K562 (cell line): ENCODE results near the gene SRRT. TPM values are rescaled to one million over a fixed set of nuclear protein-coding genes. Genes with fewer than 3 reads are reported as not detected.

Experiments used
- ATAC-seq: fragments of 200-7000 bp; cut with Tn5 transposase; 3 replicates; pipeline ENCODE4 v1.9.1; 2020; ENCODE audit warnings: moderate library complexity
- BruUV-seq: library from RNA; stranded (reverse); fragments of 400-500 nt; replicated peaks from 2 replicates; lab custom pipeline; 2021; lab: Mats Ljungman, UMichigan
- CTCF ChIA-PET: fragments of 300-600 bp; formaldehyde crosslinking; extraction: SDS; loops from one replicate; lab custom pipeline; 2021; ENCODE audit warnings: low intra/inter-chr PET ratio; lab: Yijun Ruan, JAX
- POLR2A ChIA-PET: fragments of 300-600, 350-650 bp; sonication (Branson Sonifier 250); formaldehyde crosslinking; extraction: SDS; loops from one replicate; lab custom pipeline; 2021; ENCODE audit warnings: antibody characterized with exemption, inconsistent platforms; lab: Yijun Ruan, JAX
- DNase-seq, 4 experiments: peaks; one replicate each; pipeline versions ENCODE4 v3.0.0 to v3.0.0-alpha.2; 2011 to 2018; ENCODE audit warnings: low spot score in 3 of 4, mixed read lengths in 3 of 4; ENCODE audit errors: extremely low read depth in 1 of 4
- FAIRE-seq: peaks from 2 replicates; lab custom pipeline; 2011; peaks lifted over from hg19 to GRCh38; lab: Jason Lieb, UNC
- H2AFZ ChIP-seq: 2 replicates; pipeline ENCODE4 v1.6.0; 2011; ENCODE audit warnings: low read depth, low read length, control low read depth, inconsistent platforms
- H3K27ac ChIP-seq: fragments of 200-600 bp; 3 replicates; pipeline ENCODE4 v1.8.0; 2011; ENCODE audit warnings: low read depth, mild to moderate bottlenecking, control low read depth, inconsistent platforms, low read length, moderate library complexity, mixed read lengths; ENCODE audit errors: extremely low read depth
- H3K27me3 ChIP-seq, 2 experiments: fragments of 300-600 bp in 1 of 2; 2 replicates in 1 of 2; 3 replicates in 1 of 2; pipeline versions ENCODE4 v1.6.0 to v1.8.0; 2011; ENCODE audit warnings: inconsistent platforms in 2 of 2, low read length in 2 of 2, mild to moderate bottlenecking in 1 of 2, mixed read lengths in 1 of 2, moderate library complexity in 1 of 2; ENCODE audit not compliant: control insufficient read depth in 2 of 2, insufficient read depth in 2 of 2
- H3K36me3 ChIP-seq: fragments of 300-600 bp; 3 replicates; pipeline ENCODE4 v1.8.0; 2011; ENCODE audit warnings: mild to moderate bottlenecking, low read length, inconsistent platforms; ENCODE audit not compliant: control insufficient read depth, insufficient read depth
- H3K4me1 ChIP-seq, 2 experiments: fragments of 200-600 bp in 1 of 2; replicated peaks in 1 of 2; 2 replicates in 1 of 2; 3 replicates in 1 of 2; pipeline versions ENCODE4 v1.5.1 to v1.8.0; 2011; ENCODE audit warnings: inconsistent platforms in 2 of 2, low read length in 2 of 2, mild to moderate bottlenecking in 1 of 2, mixed read lengths in 1 of 2, moderate library complexity in 1 of 2; ENCODE audit not compliant: control insufficient read depth in 2 of 2, insufficient read depth in 2 of 2
- H3K4me2 ChIP-seq: 2 replicates; pipeline ENCODE4 v1.6.1; 2011; ENCODE audit warnings: low read length, control low read depth, inconsistent platforms, mixed read lengths; ENCODE audit not compliant: insufficient read depth
- H3K4me3 ChIP-seq: fragments of 200-600 bp; sonication (generic), shearing (Covaris generic); 2 replicates; pipeline ENCODE4 v1.5.1; 2016; ENCODE audit warnings: control low read depth, inconsistent platforms
- H3K79me2 ChIP-seq: fragments of 200-600 bp; 3 replicates; pipeline ENCODE4 v1.8.0; 2011; ENCODE audit warnings: low read length, inconsistent platforms; ENCODE audit not compliant: control insufficient read depth, insufficient read depth
- H3K9ac ChIP-seq, 2 experiments: 2 replicates each; pipeline versions ENCODE4 v1.6.0 to v1.6.1; 2011; ENCODE audit warnings: low read depth in 2 of 2, low read length in 2 of 2, control low read depth in 1 of 2, inconsistent platforms in 1 of 2, mild to moderate bottlenecking in 1 of 2, mixed read lengths in 1 of 2; ENCODE audit not compliant: insufficient read depth in 1 of 2
- H3K9me1 ChIP-seq: one replicate; pipeline ENCODE4 v1.6.0; 2011; ENCODE audit warnings: inconsistent platforms, mild to moderate bottlenecking, low read length, moderate library complexity; ENCODE audit not compliant: control insufficient read depth, insufficient read depth
- H3K9me3 ChIP-seq: replicated peaks from 2 replicates; pipeline ENCODE4 v1.5.1; 2011; ENCODE audit warnings: low read depth, low read length, inconsistent platforms; ENCODE audit not compliant: control insufficient read depth, insufficient read depth
- H4K20me1 ChIP-seq: replicated peaks from 2 replicates; pipeline ENCODE4 v1.6.1; 2011; ENCODE audit warnings: low read length, inconsistent platforms, mixed read lengths; ENCODE audit not compliant: control insufficient read depth, insufficient read depth
- ERF ChIP-seq: fragments of 450-650 bp; formaldehyde crosslinking; IDR thresholded peaks from 2 replicates; pipeline ENCODE4 v1.4.0; 2020; ENCODE audit warnings: mild to moderate bottlenecking, mixed read lengths
- FOXP1 ChIP-seq: sonication (generic); formaldehyde crosslinking; IDR thresholded peaks from 2 replicates; pipeline ENCODE4 v1.8.0; 2022; ENCODE audit warnings: mild to moderate bottlenecking, missing genetic modification reagents
- GATAD2A ChIP-seq: fragments of 450-650 bp; IDR thresholded peaks from 2 replicates; pipeline ENCODE4 v1.6.1; 2017
- GATAD2B ChIP-seq: fragments of 450-650 bp; IDR thresholded peaks from 2 replicates; pipeline ENCODE4 v1.6.1; 2017; ENCODE audit warnings: mild to moderate bottlenecking, borderline replicate concordance
- HMGN3 ChIP-seq: IDR thresholded peaks from 2 replicates; pipeline ENCODE4 v1.6.1; 2011; ENCODE audit warnings: borderline replicate concordance, low read depth, mild to moderate bottlenecking, mixed read lengths, low read length; ENCODE audit not compliant: insufficient read length; ENCODE audit errors: extremely low read depth
- MED1 ChIP-seq: sonication (generic); formaldehyde crosslinking; IDR thresholded peaks from 2 replicates; pipeline ENCODE4 v1.8.1; 2023; ENCODE audit warnings: missing genetic modification reagents, borderline replicate concordance
- NBN ChIP-seq: fragments of 450-650 bp; IDR thresholded peaks from 2 replicates; pipeline ENCODE4 v1.6.1; 2016; ENCODE audit warnings: low read depth, mild to moderate bottlenecking
- NCOA4 ChIP-seq: fragments of 450-650 bp; IDR thresholded peaks from 2 replicates; pipeline ENCODE4 v1.6.1; 2018; ENCODE audit warnings: mild to moderate bottlenecking; ENCODE audit not compliant: partially characterized antibody
- NFATC3 ChIP-seq: fragments of 450-650 bp; IDR thresholded peaks from 2 replicates; pipeline ENCODE4 v1.6.1; 2017; ENCODE audit warnings: mild to moderate bottlenecking
- NR2C2 ChIP-seq, 2 experiments: fragments of 200-800 bp in 1 of 2; sonication (Bioruptor generic) in 1 of 2; sonication (generic) in 1 of 2; formaldehyde crosslinking in 1 of 2; IDR thresholded peaks; 2 replicates each; pipeline versions ENCODE4 v1.6.1 to v1.8.0; 2016 to 2022; ENCODE audit warnings: mild to moderate bottlenecking in 1 of 2, missing compliant biosample characterization in 1 of 2, missing genetic modification characterization in 1 of 2, missing genetic modification reagents in 1 of 2
- PCBP1 ChIP-seq: fragments of 200-400 bp; formaldehyde crosslinking; IDR thresholded peaks from 2 replicates; pipeline ENCODE4 v1.6.1; 2018; ENCODE audit warnings: mild to moderate bottlenecking, low read depth, low read length; ENCODE audit not compliant: poor library complexity, severe bottlenecking
- POLR2B ChIP-seq: fragments of 450-650 bp; IDR thresholded peaks from 2 replicates; pipeline ENCODE4 v1.6.1; 2018; ENCODE audit warnings: low read depth; ENCODE audit not compliant: partially characterized antibody
- SNRNP70 ChIP-seq: fragments of 200-400 bp; formaldehyde crosslinking; optimal IDR thresholded peaks from 2 replicates; pipeline ENCODE3; 2017; ENCODE audit warnings: low read depth, low read length
- TBL1XR1 ChIP-seq, 2 experiments: IDR thresholded peaks; 2 replicates each; pipeline ENCODE4 v1.6.1; 2012; ENCODE audit warnings: improper control_type of control experiment in 2 of 2, low read length in 2 of 2, mild to moderate bottlenecking in 1 of 2
- ZNF79 ChIP-seq: fragments of 250-450 bp; sonication (Bioruptor Pico); IDR thresholded peaks from 2 replicates; pipeline ENCODE4 v1.4.0; 2020; ENCODE audit warnings: low read depth, mild to moderate bottlenecking, moderate library complexity
- WGBS: fragments of 100-300 bp; shearing (Covaris generic); methylation state at CpG from one replicate; pipeline ENCODE4 v1.1.6; 2016; ENCODE audit warnings: low coverage, mixed read lengths; ENCODE audit not compliant: insufficient coverage; ENCODE audit errors: missing lambda C conversion rate; 5-methylcytosine and 5-hydroxymethylcytosine counted together
- in situ Hi-C: fragments of 300-500 bp; cut with MboI; formaldehyde crosslinking; loops from 4 replicates; pipeline ENCODE4 v1.15.0; 2018; ENCODE audit warnings: inconsistent platforms, mixed read lengths
- intact Hi-C: fragments of 100-400 bp; cut with micrococcal nuclease; formaldehyde crosslinking; loops from 2 replicates; pipeline ENCODE4 v1.14.2; 2022
- polyA plus RNA-seq, 8 experiments: library from polyadenylated mRNA; depleted of rRNA in 4 of 8; stranded (reverse) in 5 of 8; unstranded in 3 of 8; fragments of >200 nt; fragmentation: Nextera tagmentation in 2 of 8; fragmentation: Illumina TruSeq in 1 of 8; extraction: Ambion mirVana in 2 of 8; extraction: Trizol in 1 of 8; gene quantifications; 2 replicates each; pipeline versions ENCODE4 v1.2.1 to v1.2.3, GENCODE V29; 2011 to 2014; ENCODE audit warnings: inconsistent platforms in 1 of 8, missing spikeins in 1 of 8
- total RNA-seq, 7 experiments: library from RNA; depleted of rRNA in 6 of 7; stranded (reverse); fragments of >200 nt in 6 of 7; fragmentation: Illumina TruSeq in 2 of 7; extraction: Trizol in 2 of 7; gene quantifications; 2 replicates each; pipeline versions ENCODE4 v1.2.1 to v1.2.3, GENCODE V29; 2011 to 2021; ENCODE audit warnings: low replicate concordance in 1 of 7
- TF ChIP-seq, protein P1 (sequence below): fragments of 250-450 bp; sonication (Bioruptor Pico); IDR thresholded peaks from 2 replicates; pipeline ENCODE4 v1.4.0; 2020; ENCODE audit warnings: mild to moderate bottlenecking
- TF ChIP-seq, protein P2 (sequence below): sonication (generic); IDR thresholded peaks from 2 replicates; pipeline ENCODE4 v1.6.1; 2016
- TF ChIP-seq, protein P3 (sequence below): sonication (generic); formaldehyde crosslinking; IDR thresholded peaks from 2 replicates; pipeline ENCODE4 v1.9.0; 2022; ENCODE audit warnings: mild to moderate bottlenecking, missing genetic modification reagents

Gene SRRT
- total and polyA plus RNA-seq, 9 of the 15 experiments (the other 6 are each of a cell fraction or from before 2014, with no cell fraction given), result 10.3 to 263 (median 84.4) TPM

- Histone ChIP-seq H4K20me1 (no peaks in the 10 kb centered on the region), H3K27me3 (no peaks in the 10 kb centered on the region), H3K4me2 (peak overlapping the region; percentile 81), H3K9me3 (no peaks in the 10 kb centered on the region), H3K36me3 (no peaks in the 10 kb centered on the region), H3K4me1 (peaks cover 27 to 71% of the 10 kb centered on the region in 2 experiments), H3K9ac (peak overlapping the region; percentile 44 to 86), H3K27ac (peak overlapping the region; percentile 48), H3K9me1 (no peaks in the 10 kb centered on the region), H3K4me3 (peak overlapping the region; percentile 39), H2AFZ (peak overlapping the region; percentile 96), H3K79me2 (no peaks in the 10 kb centered on the region; the same call in 2 of the 3 replicates)
- in situ Hi-C loops, result no loop called here
- whole genome bisulfite sequencing, result 8% methylated on average over 44 of the region's 95 CpGs
- DNase-seq (peak; percentile 77 to 80 (median 78)), FAIRE-seq (no peak), ATAC-seq (peak; percentile 53)
- intact Hi-C loops, result loop anchor here (1.0 to 5.0 kb wide), 6 partner anchors 69 to 385 kb away; no protein-coding TSS in a partner anchor
- no TSS peak for BruUV-seq
- POLR2A ChIA-PET, result interaction anchor here (0.6 to 2.1 kb wide), 5 partner anchors 13 to 362 kb away, joined by 3 to 7 read pairs (median 4); partner anchors contain the start of gene SRRT
- CTCF ChIA-PET, result interaction anchor here (0.6 to 3.1 kb wide), 6 partner anchors 134 to 295 kb away, joined by 3 to 44 read pairs (median 6); no protein-coding TSS in a partner anchor
- no peak for TF ChIP-seq NR2C2 (CRISPR knock-in tag; IDR thresholded peaks at IDR 0.05)
- no peak for TF ChIP-seq NR2C2 (tag; IDR thresholded peaks at IDR 0.05)
- TF ChIP-seq, protein P1, sequence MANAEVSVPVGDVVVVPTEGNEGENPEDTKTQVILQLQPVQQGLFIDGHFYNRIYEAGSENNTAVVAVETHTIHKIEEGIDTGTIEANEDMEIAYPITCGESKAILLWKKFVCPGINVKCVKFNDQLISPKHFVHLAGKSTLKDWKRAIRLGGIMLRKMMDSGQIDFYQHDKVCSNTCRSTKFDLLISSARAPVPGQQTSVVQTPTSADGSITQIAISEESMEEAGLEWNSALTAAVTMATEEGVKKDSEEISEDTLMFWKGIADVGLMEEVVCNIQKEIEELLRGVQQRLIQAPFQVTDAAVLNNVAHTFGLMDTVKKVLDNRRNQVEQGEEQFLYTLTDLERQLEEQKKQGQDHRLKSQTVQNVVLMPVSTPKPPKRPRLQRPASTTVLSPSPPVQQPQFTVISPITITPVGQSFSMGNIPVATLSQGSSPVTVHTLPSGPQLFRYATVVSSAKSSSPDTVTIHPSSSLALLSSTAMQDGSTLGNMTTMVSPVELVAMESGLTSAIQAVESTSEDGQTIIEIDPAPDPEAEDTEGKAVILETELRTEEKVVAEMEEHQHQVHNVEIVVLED (CRISPR knock-in tag), result peak; percentile 38
- peak; percentile 47 for TF ChIP-seq HMGN3
- peak; percentile 87; the same call in 1 of the 2 replicates for TF ChIP-seq GATAD2B
- TF ChIP-seq POLR2B, result peak; percentile 13
- TF ChIP-seq TBL1XR1 (IDR thresholded peaks at IDR 0.05; ENCODE audit: low read length in 2 of 2), result 0 out of 4 replicates have a peak, but pooled peaks of 1 of the 2 experiments have one; percentile 62
- no peak for TF ChIP-seq NCOA4
- TF ChIP-seq, protein P2, sequence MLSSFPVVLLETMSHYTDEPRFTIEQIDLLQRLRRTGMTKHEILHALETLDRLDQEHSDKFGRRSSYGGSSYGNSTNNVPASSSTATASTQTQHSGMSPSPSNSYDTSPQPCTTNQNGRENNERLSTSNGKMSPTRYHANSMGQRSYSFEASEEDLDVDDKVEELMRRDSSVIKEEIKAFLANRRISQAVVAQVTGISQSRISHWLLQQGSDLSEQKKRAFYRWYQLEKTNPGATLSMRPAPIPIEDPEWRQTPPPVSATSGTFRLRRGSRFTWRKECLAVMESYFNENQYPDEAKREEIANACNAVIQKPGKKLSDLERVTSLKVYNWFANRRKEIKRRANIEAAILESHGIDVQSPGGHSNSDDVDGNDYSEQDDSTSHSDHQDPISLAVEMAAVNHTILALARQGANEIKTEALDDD, result no peak
- 0 out of 2 replicates have a peak, but pooled peaks have one; percentile 11 for TF ChIP-seq GATAD2A
- TF ChIP-seq MED1, result no peak
- no peak for TF ChIP-seq SNRNP70
- peak; percentile 81 for TF ChIP-seq PCBP1
- TF ChIP-seq FOXP1 (CRISPR knock-in tag), result 0 out of 2 replicates have a peak, but pooled peaks have one; percentile 8
- TF ChIP-seq NBN, result peak; percentile 31; the same call in 1 of the 2 replicates
- TF ChIP-seq ZNF79 (CRISPR knock-in tag), result no peak
- TF ChIP-seq, protein P3, sequence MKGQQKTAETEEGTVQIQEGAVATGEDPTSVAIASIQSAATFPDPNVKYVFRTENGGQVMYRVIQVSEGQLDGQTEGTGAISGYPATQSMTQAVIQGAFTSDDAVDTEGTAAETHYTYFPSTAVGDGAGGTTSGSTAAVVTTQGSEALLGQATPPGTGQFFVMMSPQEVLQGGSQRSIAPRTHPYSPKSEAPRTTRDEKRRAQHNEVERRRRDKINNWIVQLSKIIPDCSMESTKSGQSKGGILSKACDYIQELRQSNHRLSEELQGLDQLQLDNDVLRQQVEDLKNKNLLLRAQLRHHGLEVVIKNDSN (CRISPR knock-in tag), result peak; percentile 37; the same call in 1 of the 2 replicates
- no peak for TF ChIP-seq ERF (CRISPR knock-in tag)
- no peak for TF ChIP-seq NFATC3
Measured at GRCh38 chr7:100896732-100897608, 22.1 kb downstream of the SRRT start.
